Vagina (tissue), 2 donors: ENCODE data around the gene AKAP8L.

ENCODE experiments used
- CTCF ChIP-seq, 3 experiments: fragments of 450-650 bp in 2 of 3; fragments of 200-600 bp in 1 of 3; sonication (generic) in 1 of 3; IDR thresholded peaks; one replicate each; pipeline ENCODE4 v1.5.1; 2017 to 2019; ENCODE audit warnings: antibody characterized with exemption in 3 of 3, mild to moderate bottlenecking in 2 of 3, moderate library complexity in 2 of 3
- POLR2A ChIP-seq, 2 donors: fragments of 450-650 bp; IDR thresholded peaks; one replicate each; pipeline ENCODE4 v1.6.1; 2017; ENCODE audit warnings: antibody characterized with exemption in 2 of 2, mild to moderate bottlenecking in 2 of 2, moderate library complexity in 2 of 2

DNA sequence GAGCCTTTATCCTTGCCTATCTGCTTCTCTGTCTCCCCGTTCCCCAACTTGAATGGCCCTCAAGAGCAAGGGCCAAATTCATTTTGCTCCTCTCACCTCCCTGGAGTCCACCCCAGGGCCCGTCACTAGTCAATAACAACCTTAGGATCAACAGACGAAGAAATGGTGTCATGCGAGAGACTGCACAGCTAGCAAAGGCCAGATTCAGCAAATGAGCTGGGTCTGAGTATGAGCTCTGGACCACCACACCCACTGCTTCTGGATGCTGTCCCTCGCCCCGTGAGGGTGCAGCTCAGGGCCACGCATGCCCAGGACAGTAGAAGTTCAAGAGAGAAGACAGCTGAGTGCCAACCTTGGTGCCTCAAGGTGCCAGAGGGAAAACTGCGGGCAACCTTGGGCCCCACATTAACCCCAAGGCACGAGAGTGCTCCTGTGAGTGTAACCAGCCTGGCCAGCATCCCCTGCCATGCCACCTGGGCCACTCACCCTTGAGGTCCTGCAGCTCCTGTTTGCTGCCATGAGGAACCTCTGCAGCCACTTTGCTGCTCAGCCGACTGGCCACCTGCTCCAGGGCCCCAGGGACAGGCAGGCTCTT lies 11.8 kb upstream of the AKAP8L start:
- TF ChIP-seq POLR2A (IDR thresholded peaks at IDR 0.05), result no peak
- TF ChIP-seq CTCF (IDR thresholded peaks at IDR 0.05), result no peak
